ENCODE results near the gene DPYD. TPM values are rescaled to one million over a fixed set of nuclear protein-coding genes. Genes with fewer than 3 reads are reported as not detected.
A peak's percentile ranks its signal among the peaks of the same experiment; 100 is the strongest.

The DPYD gene
- total and polyA plus RNA-seq, 4 donors = 17.7 to 99.3 (median 74.4) TPM

- H3K27ac ChIP-seq (ENCODE audit: low read depth in 1 of 2, low read length in 1 of 2) = no peak overlapping the region
- no peak overlapping the region for H3K9ac ChIP-seq (ENCODE audit: insufficient read depth in 1 of 2, low read length in 2 of 2)
- H3K4me3 ChIP-seq = no peak overlapping the region
- no peaks in the 10 kb centered on the region for H3K4me1 ChIP-seq (ENCODE audit: control insufficient read depth in 5 of 5, insufficient read depth in 5 of 5, low read length in 5 of 5)
- WGBS, 2 donors = 98 to 100% methylated on average over 1 of the region's 1 CpG
- peaks cover 0 to 4% (median 2%) of the 10 kb centered on the region in 4 donors for H3K9me3 ChIP-seq (ENCODE audit: control insufficient read depth in 4 of 4, insufficient read depth in 3 of 4, low read length in 3 of 4)
- no peaks in the 10 kb centered on the region for H3K27me3 ChIP-seq (ENCODE audit: control insufficient read depth in 3 of 3, insufficient read depth in 3 of 3, low read length in 2 of 3)
- DNase-seq (no peak), ATAC-seq (ENCODE audit: insufficient read depth, low FRiP score) (no peak)
- no peaks in the 10 kb centered on the region for H3K36me3 ChIP-seq (ENCODE audit: control insufficient read depth in 4 of 4, insufficient read depth in 4 of 4, low read length in 4 of 4)
- no peak for TF ChIP-seq CTCF (IDR thresholded peaks at IDR 0.05; ENCODE audit: control extremely low read depth, extremely low read depth)
Measured at GRCh38 chr1:97356309-97356708, 564.5 kb downstream of the DPYD start.

GRCh38 chr1:97352936-97353382 is 567.9 kb downstream of the DPYD start:
- Histone ChIP-seq H3K36me3 (ENCODE audit: control insufficient read depth in 4 of 4, insufficient read depth in 4 of 4, low read length in 4 of 4) (no peaks in the 10 kb centered on the region), H3K27ac (ENCODE audit: low read depth in 1 of 2, low read length in 1 of 2) (no peak overlapping the region), H3K4me3 (no peak overlapping the region), H3K9ac (ENCODE audit: insufficient read depth in 1 of 2, low read length in 2 of 2) (no peak overlapping the region), H3K27me3 (ENCODE audit: control insufficient read depth in 3 of 3, insufficient read depth in 3 of 3, low read length in 2 of 3) (no peaks in the 10 kb centered on the region), H3K4me1 (ENCODE audit: control insufficient read depth in 5 of 5, insufficient read depth in 5 of 5, low read length in 5 of 5) (peaks cover 0 to 10% (median 0%) of the 10 kb centered on the region in 5 donors), H3K9me3 (ENCODE audit: control insufficient read depth in 4 of 4, insufficient read depth in 3 of 4, low read length in 3 of 4) (peaks cover 0 to 2% (median 1%) of the 10 kb centered on the region in 4 donors)
- WGBS, 2 donors = 93 to 94% methylated on average over 4 of the region's 4 CpGs
- no peak for DNase-seq
- TF ChIP-seq CTCF (IDR thresholded peaks at IDR 0.05; ENCODE audit: control extremely low read depth, extremely low read depth) = no peak
- ATAC-seq (ENCODE audit: insufficient read depth, low FRiP score) = no peak

- Histone ChIP-seq H3K9ac (ENCODE audit: insufficient read depth in 1 of 2, low read length in 2 of 2) (no peak overlapping the region), H3K27me3 (ENCODE audit: control insufficient read depth in 3 of 3, insufficient read depth in 3 of 3, low read length in 2 of 3) (no peaks in the 10 kb centered on the region), H3K9me3 (ENCODE audit: control insufficient read depth in 4 of 4, insufficient read depth in 3 of 4, low read length in 3 of 4) (no peaks in the 10 kb centered on the region), H3K27ac (ENCODE audit: low read depth in 1 of 2, low read length in 1 of 2) (no peak overlapping the region), H3K4me1 (ENCODE audit: control insufficient read depth in 5 of 5, insufficient read depth in 5 of 5, low read length in 5 of 5) (peaks cover 0 to 10% (median 0%) of the 10 kb centered on the region in 5 donors), H3K36me3 (ENCODE audit: control insufficient read depth in 4 of 4, insufficient read depth in 4 of 4, low read length in 4 of 4) (no peaks in the 10 kb centered on the region), H3K4me3 (no peak overlapping the region)
- ATAC-seq (ENCODE audit: insufficient read depth, low FRiP score) (no peak), DNase-seq (peak in 1 of 3 donors; percentile 19)
- TF ChIP-seq CTCF (IDR thresholded peaks at IDR 0.05; ENCODE audit: control extremely low read depth, extremely low read depth) = no peak
- 66 to 71% methylated on average over 2 of the region's 2 CpGs for WGBS, 2 donors
Measured at GRCh38 chr1:97351846-97352245, 569.0 kb downstream of the DPYD start.

- no peak overlapping the region for H3K27ac ChIP-seq (ENCODE audit: low read depth in 1 of 2, low read length in 1 of 2)
- H3K4me3 ChIP-seq = no peak overlapping the region
- TF ChIP-seq CTCF (IDR thresholded peaks at IDR 0.05; ENCODE audit: control extremely low read depth, extremely low read depth) = no peak
- no peaks in the 10 kb centered on the region for H3K36me3 ChIP-seq (ENCODE audit: control insufficient read depth in 4 of 4, insufficient read depth in 4 of 4, low read length in 4 of 4)
- ATAC-seq (ENCODE audit: insufficient read depth, low FRiP score) (no peak), DNase-seq (no peak)
- WGBS, 2 donors = 61 to 62% methylated on average over 2 of the region's 2 CpGs
- peaks cover 0 to 10% (median 0%) of the 10 kb centered on the region in 5 donors for H3K4me1 ChIP-seq (ENCODE audit: control insufficient read depth in 5 of 5, insufficient read depth in 5 of 5, low read length in 5 of 5)
- no peaks in the 10 kb centered on the region for H3K9me3 ChIP-seq (ENCODE audit: control insufficient read depth in 4 of 4, insufficient read depth in 3 of 4, low read length in 3 of 4)
- H3K9ac ChIP-seq (ENCODE audit: insufficient read depth in 1 of 2, low read length in 2 of 2) = no peak overlapping the region
- H3K27me3 ChIP-seq (ENCODE audit: control insufficient read depth in 3 of 3, insufficient read depth in 3 of 3, low read length in 2 of 3) = no peaks in the 10 kb centered on the region
Measured at GRCh38 chr1:97350662-97351061, 570.2 kb downstream of the DPYD start.

Measured in lung (tissue), 12 donors.